B cell (primary cell): ENCODE results near the gene COL3A1. TPM values are rescaled to one million over a fixed set of nuclear protein-coding genes. Genes with fewer than 3 reads are reported as not detected.

Experiments
- ATAC-seq: fragments of 200-7000 bp; cut with Tn5 transposase; one replicate; pipeline ENCODE4 v1.10.0; 2021; ENCODE audit warnings: low read depth, mild to moderate bottlenecking, moderate number of reproducible peaks, moderate library complexity
- CTCF ChIA-PET: fragments of 350-600 bp; sonication (Branson Sonifier 250); formaldehyde crosslinking; loops from one replicate; lab custom pipeline; 2021; ENCODE audit warnings: antibody characterized with exemption, inconsistent platforms; lab: Charles Lee
- POLR2A ChIA-PET: fragments of 350-600 bp; sonication (Branson Sonifier 250); formaldehyde crosslinking; loops from one replicate; lab custom pipeline; 2021; ENCODE audit warnings: antibody characterized with exemption; lab: Charles Lee
- DNase-seq: peaks from one replicate; pipeline ENCODE4 v3.0.0; 2013
- H2AFZ ChIP-seq: 2 replicates; pipeline ENCODE4 v1.6.1; 2012; ENCODE audit warnings: mild to moderate bottlenecking, low read depth, low read length; ENCODE audit not compliant: insufficient read depth, poor library complexity, severe bottlenecking
- H3K27ac ChIP-seq, 2 donors: 1 replicate in 1 of 2; 2 replicates in 1 of 2; pipeline ENCODE4 v1.5.1; 2012 to 2013; ENCODE audit warnings: low read length in 2 of 2, mild to moderate bottlenecking in 2 of 2, moderate library complexity in 1 of 2
- H3K27me3 ChIP-seq, 4 experiments: fragments of 200-600 bp in 1 of 4; sonication (generic) in 1 of 4; replicated peaks in 1 of 4; 1 replicate in 2 of 4; 2 replicates in 2 of 4; pipeline versions ENCODE4 v1.6.1 to v1.7.0; 2013 to 2016; ENCODE audit warnings: low read length in 3 of 4, mild to moderate bottlenecking in 2 of 4, mixed read lengths in 1 of 4, moderate library complexity in 1 of 4; ENCODE audit not compliant: insufficient read depth in 4 of 4, control insufficient read depth in 3 of 4; ENCODE audit errors: control extremely low read depth in 1 of 4
- H3K36me3 ChIP-seq, 2 experiments: replicated peaks in 1 of 2; 1 replicate in 1 of 2; 2 replicates in 1 of 2; pipeline versions ENCODE4 v1.6.1 to v1.7.1; 2013; ENCODE audit warnings: low read length in 1 of 2; ENCODE audit not compliant: insufficient read depth in 2 of 2, control insufficient read depth in 1 of 2; ENCODE audit errors: control extremely low read depth in 1 of 2, extremely low read depth in 1 of 2
- H3K4me1 ChIP-seq, 2 donors: fragments of 200-600 bp in 1 of 2; sonication (generic) in 1 of 2; 1 replicate in 1 of 2; 2 replicates in 1 of 2; pipeline versions ENCODE4 v1.5.1 to v1.6.1; 2013 to 2017; ENCODE audit warnings: low read length in 2 of 2; ENCODE audit not compliant: control insufficient read depth in 2 of 2, insufficient read depth in 2 of 2
- H3K4me2 ChIP-seq: replicated peaks from 2 replicates; pipeline ENCODE3; 2012; ENCODE audit warnings: mild to moderate bottlenecking, low read depth, low read length; ENCODE audit not compliant: poor library complexity, severe bottlenecking
- H3K4me3 ChIP-seq, 5 experiments: fragments of 200-600 bp in 1 of 5; sonication (generic) in 1 of 5; 1 replicate in 3 of 5; 2 replicates in 2 of 5; pipeline versions ENCODE4 v1.5.1 to v1.7.0; 2011 to 2016; ENCODE audit warnings: low read length in 4 of 5, mild to moderate bottlenecking in 4 of 5, low read depth in 2 of 5, control low read depth in 1 of 5, moderate library complexity in 1 of 5; ENCODE audit not compliant: insufficient read depth in 1 of 5; ENCODE audit errors: control extremely low read depth in 1 of 5, extremely low read depth in 1 of 5
- H3K79me2 ChIP-seq: fragments of 200-600 bp; sonication (generic); one replicate; pipeline ENCODE4 v1.6.0; 2016; ENCODE audit warnings: low read length; ENCODE audit not compliant: control insufficient read depth, insufficient read depth
- H3K9ac ChIP-seq: fragments of 200-600 bp; sonication (generic); 2 replicates; pipeline ENCODE4 v1.6.1; 2017; ENCODE audit warnings: mild to moderate bottlenecking, low read length, moderate library complexity
- H3K9me3 ChIP-seq, 3 donors: one replicate each; pipeline versions ENCODE4 v1.6.1 to v1.7.1; 2013; ENCODE audit warnings: low read length in 2 of 3; ENCODE audit not compliant: control insufficient read depth in 2 of 3, insufficient read depth in 1 of 3; ENCODE audit errors: control extremely low read depth in 1 of 3
- H4K20me1 ChIP-seq: 2 replicates; pipeline ENCODE4 v1.6.0; 2012; ENCODE audit warnings: mild to moderate bottlenecking, low read length; ENCODE audit not compliant: insufficient read depth, control insufficient read depth, poor library complexity, severe bottlenecking
- H3K27ac Mint-ChIP-seq: one replicate; pipeline ENCODE4 v1.8.0; 2021; ENCODE audit warnings: mixed read lengths
- H3K27me3 Mint-ChIP-seq: one replicate; pipeline ENCODE4 v1.8.0; 2021; ENCODE audit warnings: mixed read lengths
- H3K4me1 Mint-ChIP-seq: one replicate; pipeline ENCODE4 v1.8.0; 2021; ENCODE audit warnings: mixed read lengths
- H3K4me3 Mint-ChIP-seq: one replicate; pipeline ENCODE4 v1.8.0; 2021; ENCODE audit warnings: mixed read lengths
- H3K9me3 Mint-ChIP-seq: one replicate; pipeline ENCODE4 v1.8.0; 2022; ENCODE audit warnings: mixed read lengths; ENCODE audit not compliant: insufficient read depth
- EZH2 ChIP-seq: IDR thresholded peaks from 2 replicates; pipeline ENCODE4 v1.6.1; 2012; ENCODE audit warnings: borderline replicate concordance, low read depth, mild to moderate bottlenecking, moderate library complexity, low read length; ENCODE audit not compliant: insufficient read depth, poor library complexity, severe bottlenecking
- WGBS: methylation state at CpG from one replicate; pipeline ENCODE4 v1.1.5; 2013; ENCODE audit warnings: missing lambda C conversion rate; ENCODE audit not compliant: insufficient coverage; 5-methylcytosine and 5-hydroxymethylcytosine counted together
- intact Hi-C: fragments of 100-400 bp; cut with micrococcal nuclease; formaldehyde crosslinking; loops from one replicate; pipeline ENCODE4 v1.10.0; 2022
- polyA plus RNA-seq: library from polyadenylated mRNA; depleted of rRNA; stranded (reverse); fragments of >200 nt; gene quantifications from 2 replicates; pipeline ENCODE4 v1.2.3, GENCODE V29; 2012
- total RNA-seq, 2 donors: library from RNA; stranded (reverse); fragments of 120-200 nt in 1 of 2; gene quantifications; 1 replicate in 1 of 2; 2 replicates in 1 of 2; pipeline versions ENCODE4 v1.2.3 to v1.2.4, GENCODE V29; 2013 to 2022
- TF ChIP-seq, protein P1 (sequence below): fragments of 200-600 bp; IDR thresholded peaks from one replicate; pipeline ENCODE4 v1.8.0; 2022; ENCODE audit warnings: antibody characterized with exemption, mild to moderate bottlenecking

The COL3A1 gene
- total and polyA plus RNA-seq, 2 donors (not counting 1 experiment from before 2014, with no cell fraction given): not detected

DNA sequence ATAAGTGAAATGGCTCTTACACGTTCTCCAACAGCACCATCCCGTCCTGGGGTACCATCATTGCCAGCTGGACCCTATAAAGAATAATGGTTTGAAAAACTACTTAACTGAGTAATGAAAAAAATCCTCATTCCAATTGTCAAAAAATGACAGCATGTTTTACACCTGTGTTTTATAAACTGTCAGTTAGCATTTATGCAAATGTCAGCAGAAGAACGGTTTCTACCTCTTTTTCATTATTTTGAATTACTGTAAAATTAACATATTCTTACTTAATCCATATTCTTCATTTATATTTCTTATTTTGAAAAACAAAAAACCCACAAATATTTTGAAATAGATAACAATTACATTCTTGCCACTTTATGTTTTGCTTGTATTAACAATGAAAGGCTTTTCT lies 74.0 kb downstream of the COL3A1 start:
- Histone ChIP-seq H3K27ac (no peak overlapping the region), H3K4me2 (no peak overlapping the region), H3K79me2 (no peaks in the 10 kb centered on the region), H3K36me3 (no peaks in the 10 kb centered on the region), H3K27me3 (no peaks in the 10 kb centered on the region), H2AFZ (no peak overlapping the region), H3K9me3 (no peaks in the 10 kb centered on the region), H3K4me3 (no peak overlapping the region), H3K9ac (no peak overlapping the region), H3K4me1 (no peaks in the 10 kb centered on the region), H4K20me1 (no peaks in the 10 kb centered on the region)
- Mint-ChIP-seq H3K27ac (no peak overlapping the region), H3K27me3 (no peaks in the 10 kb centered on the region), H3K4me1 (no peaks in the 10 kb centered on the region), H3K4me3 (no peak overlapping the region), H3K9me3 (no peaks in the 10 kb centered on the region)
- no CpG with 5 or more reads among the region's 3 CpGs for WGBS
- no peak for TF ChIP-seq EZH2
- TF ChIP-seq, protein P1, sequence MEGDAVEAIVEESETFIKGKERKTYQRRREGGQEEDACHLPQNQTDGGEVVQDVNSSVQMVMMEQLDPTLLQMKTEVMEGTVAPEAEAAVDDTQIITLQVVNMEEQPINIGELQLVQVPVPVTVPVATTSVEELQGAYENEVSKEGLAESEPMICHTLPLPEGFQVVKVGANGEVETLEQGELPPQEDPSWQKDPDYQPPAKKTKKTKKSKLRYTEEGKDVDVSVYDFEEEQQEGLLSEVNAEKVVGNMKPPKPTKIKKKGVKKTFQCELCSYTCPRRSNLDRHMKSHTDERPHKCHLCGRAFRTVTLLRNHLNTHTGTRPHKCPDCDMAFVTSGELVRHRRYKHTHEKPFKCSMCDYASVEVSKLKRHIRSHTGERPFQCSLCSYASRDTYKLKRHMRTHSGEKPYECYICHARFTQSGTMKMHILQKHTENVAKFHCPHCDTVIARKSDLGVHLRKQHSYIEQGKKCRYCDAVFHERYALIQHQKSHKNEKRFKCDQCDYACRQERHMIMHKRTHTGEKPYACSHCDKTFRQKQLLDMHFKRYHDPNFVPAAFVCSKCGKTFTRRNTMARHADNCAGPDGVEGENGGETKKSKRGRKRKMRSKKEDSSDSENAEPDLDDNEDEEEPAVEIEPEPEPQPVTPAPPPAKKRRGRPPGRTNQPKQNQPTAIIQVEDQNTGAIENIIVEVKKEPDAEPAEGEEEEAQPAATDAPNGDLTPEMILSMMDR: no peak
- POLR2A ChIA-PET: no interaction called here
- ATAC-seq (no peak), DNase-seq (no peak)
- intact Hi-C loops: no loop called here
- CTCF ChIA-PET: no interaction called here

DNA sequence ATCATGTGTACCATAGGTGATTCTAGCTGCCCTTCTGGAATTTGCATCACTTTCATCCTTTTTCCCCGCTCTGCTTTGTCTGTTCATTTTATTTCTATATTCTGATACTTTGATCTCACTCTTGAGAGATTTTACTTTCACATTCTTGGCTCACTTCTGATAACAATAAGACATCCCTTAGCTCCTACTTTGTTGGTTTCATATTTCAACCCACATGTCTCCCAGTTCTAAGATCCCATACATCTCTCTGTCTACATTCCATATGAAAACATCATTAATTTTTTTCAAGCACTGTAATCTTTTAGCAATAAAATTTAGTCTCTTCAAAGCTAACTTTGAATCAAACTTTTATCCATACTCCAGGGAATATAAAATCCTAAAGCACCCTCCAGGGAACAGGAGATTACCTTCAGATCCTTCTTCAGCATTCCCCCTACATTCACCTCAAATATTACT lies 75.6 kb downstream of the COL3A1 start:
- no peaks in the 10 kb centered on the region for H3K9me3 Mint-ChIP-seq
- ChIA-PET CTCF (no interaction called here), POLR2A (no interaction called here)
- TF ChIP-seq EZH2: no peak
- TF ChIP-seq, protein P1: no peak
- H3K36me3 ChIP-seq: no peaks in the 10 kb centered on the region
- no peak overlapping the region for H2AFZ ChIP-seq
- H3K4me1 ChIP-seq: no peaks in the 10 kb centered on the region
- H4K20me1 ChIP-seq: no peaks in the 10 kb centered on the region
- no peaks in the 10 kb centered on the region for H3K9me3 ChIP-seq
- DNase-seq (no peak), ATAC-seq (no peak)
- H3K27ac ChIP-seq: no peak overlapping the region
- WGBS: no CpG with 5 or more reads among the region's 1 CpG
- no peak overlapping the region for H3K4me3 Mint-ChIP-seq
- H3K27me3 ChIP-seq: no peaks in the 10 kb centered on the region
- no peak overlapping the region for H3K9ac ChIP-seq
- H3K79me2 ChIP-seq: no peaks in the 10 kb centered on the region
- no peaks in the 10 kb centered on the region for H3K4me1 Mint-ChIP-seq
- intact Hi-C loops: no loop called here
- no peak overlapping the region for H3K4me3 ChIP-seq
- H3K27ac Mint-ChIP-seq: no peak overlapping the region
- H3K4me2 ChIP-seq: no peak overlapping the region
- H3K27me3 Mint-ChIP-seq: no peaks in the 10 kb centered on the region
